ACHN (cell line): ENCODE results near the gene CDH2.

Experiments used
- DNase-seq: peaks from one replicate; pipeline ENCODE4 v3.0.0-alpha.2; 2015
- in situ Hi-C: cut with HindIII; loops from 2 replicates; pipeline ENCODE4 v1.10.0; 2017; ENCODE audit warnings: low sequenced_read_pairs, low pct_ligation_motif_present, low pct_unique_long_range_greater_than_20kb

Gene CDH2

GRCh38 chr18:28109781-28110560 lies 67.0 kb downstream of the CDH2 start:
- no peak for DNase-seq
- in situ Hi-C loops, result no loop called here

GRCh38 chr18:28108814-28109213 lies 68.1 kb downstream of the CDH2 start:
- in situ Hi-C loops, result no loop called here
- DNase-seq, result peak; percentile 46

GRCh38 chr18:28108254-28108653 lies 68.7 kb downstream of the CDH2 start:
- in situ Hi-C loops, result no loop called here
- no peak for DNase-seq

GRCh38 chr18:28099237-28099636 lies 77.7 kb downstream of the CDH2 start:
- in situ Hi-C loops, result no loop called here
- no peak for DNase-seq

- in situ Hi-C loops, result no loop called here
- no peak for DNase-seq
Observed at GRCh38 chr18:28095631-28096030, 81.3 kb downstream of the CDH2 start.

- DNase-seq, result no peak
- in situ Hi-C loops, result no loop called here
Observed at GRCh38 chr18:28095041-28095440, 81.9 kb downstream of the CDH2 start.

GRCh38 chr18:28091197-28091596 lies 85.7 kb downstream of the CDH2 start:
- in situ Hi-C loops, result no loop called here
- DNase-seq, result no peak

- no peak for DNase-seq
- in situ Hi-C loops, result no loop called here
Observed at GRCh38 chr18:28088477-28088876, 88.5 kb downstream of the CDH2 start.

GRCh38 chr18:28086670-28087552 lies 90.0 kb downstream of the CDH2 start:
- in situ Hi-C loops, result no loop called here
- DNase-seq, result no peak

- no peak for DNase-seq
- in situ Hi-C loops, result no loop called here
Observed at GRCh38 chr18:28081516-28081915, 95.4 kb downstream of the CDH2 start.

- DNase-seq, result peak; percentile 53
- in situ Hi-C loops, result no loop called here
Observed at GRCh38 chr18:28080876-28081300, 96.0 kb downstream of the CDH2 start.

- no peak for DNase-seq
- in situ Hi-C loops, result no loop called here
Observed at GRCh38 chr18:28079883-28080282, 97.0 kb downstream of the CDH2 start.

- no peak for DNase-seq
- in situ Hi-C loops, result no loop called here
Observed at GRCh38 chr18:28078849-28079248, 98.1 kb downstream of the CDH2 start.

GRCh38 chr18:28078298-28078697 lies 98.6 kb downstream of the CDH2 start:
- DNase-seq, result no peak
- in situ Hi-C loops, result no loop called here

GRCh38 chr18:28075501-28075900 lies 101.4 kb downstream of the CDH2 start:
- DNase-seq, result peak; percentile 38
- in situ Hi-C loops, result no loop called here

GRCh38 chr18:28074076-28074475 lies 102.9 kb downstream of the CDH2 start:
- in situ Hi-C loops, result no loop called here
- no peak for DNase-seq

GRCh38 chr18:28073658-28074057 lies 103.3 kb downstream of the CDH2 start:
- in situ Hi-C loops, result no loop called here
- DNase-seq, result no peak

GRCh38 chr18:28071199-28071598 lies 105.7 kb downstream of the CDH2 start:
- no peak for DNase-seq
- in situ Hi-C loops, result no loop called here

GRCh38 chr18:28068207-28068606 lies 108.7 kb downstream of the CDH2 start:
- in situ Hi-C loops, result no loop called here
- no peak for DNase-seq

- in situ Hi-C loops, result no loop called here
- DNase-seq, result no peak
Observed at GRCh38 chr18:28067346-28067745, 109.6 kb downstream of the CDH2 start.
